ENCODE measurements around the gene PTP4A2.

- TF ChIP-seq POLR2AphosphoS5 (IDR thresholded peaks at IDR 0.05) (no peak), CTCF (IDR thresholded peaks at IDR 0.05) (no peak), POLR2A (IDR thresholded peaks at IDR 0.05) (no peak)
These were observed 5.5 kb upstream of the PTP4A2 start for GRCh38 chr1:31943546-31944184.

Data from sigmoid colon (tissue), 4 donors.